Measurements from ENCODE around the gene TSPY10. TPM values are rescaled to one million over a fixed set of nuclear protein-coding genes. Genes with fewer than 3 reads are reported as not detected.
"Not testable (repeated sequence)": the region's sequence is repeated elsewhere in the genome, so short reads cannot be mapped to it uniquely, and the experiment has no call there.

Gene TSPY10
- not detected for total RNA-seq

GRCh38 chrY:9527580-9527979, at the start of gene TSPY10:
TSS of gene TSPY10 (plus strand) at chrY:9527880. CDS start at chrY:9527926, 46 bp downstream.
- not testable (repeated sequence) for H3K4me3 ChIP-seq, H3K9me3 ChIP-seq, H3K36me3 ChIP-seq, H3K4me1 ChIP-seq, H3K27me3 ChIP-seq, H3K27ac ChIP-seq, ATAC-seq
- WGBS, 2 donors (ENCODE audit: low coverage in 1 of 2): no CpG with 5 or more reads among the region's 26 CpGs

GRCh38 chrY:9486967-9487366, 40.7 kb upstream of the TSPY10 start, which contains the start of gene TSPY9:
TSS of gene TSPY9 (plus strand) at chrY:9487267. CDS start at chrY:9487313, 46 bp downstream.
- H3K27me3 ChIP-seq, H3K27ac ChIP-seq, ATAC-seq, H3K9me3 ChIP-seq, H3K36me3 ChIP-seq, H3K4me1 ChIP-seq, H3K4me3 ChIP-seq: not testable (repeated sequence)
- no CpG with 5 or more reads among the region's 26 CpGs for WGBS, 2 donors (ENCODE audit: low coverage in 1 of 2)

GRCh38 chrY:9504396-9504795, 23.3 kb upstream of the TSPY10 start:
- not testable (repeated sequence) for H3K4me3 ChIP-seq, H3K36me3 ChIP-seq, H3K27ac ChIP-seq, ATAC-seq, H3K27me3 ChIP-seq, H3K4me1 ChIP-seq, H3K9me3 ChIP-seq
- no CpG with 5 or more reads among the region's 6 CpGs for WGBS, 2 donors (ENCODE audit: low coverage in 1 of 2)

- H3K9me3 ChIP-seq, H3K36me3 ChIP-seq, H3K4me1 ChIP-seq, H3K4me3 ChIP-seq, H3K27ac ChIP-seq, H3K27me3 ChIP-seq, ATAC-seq: not testable (repeated sequence)
- no CpG with 5 or more reads among the region's 12 CpGs for WGBS, 2 donors (ENCODE audit: low coverage in 1 of 2)
These were observed 11.4 kb upstream of the TSPY10 start for GRCh38 chrY:9516287-9516686.

Other genes with a start within 250 kb of the TSPY10 start
- not detected for gene TSPY4, start 190.4 kb upstream of the TSPY10 start, total RNA-seq
- not detected for gene TSPY8, start 170.1 kb upstream of the TSPY10 start, total RNA-seq
- gene TSPY3, start 129.5 kb upstream of the TSPY10 start, total RNA-seq: not detected
- not detected for gene TSPY1, start 60.9 kb upstream of the TSPY10 start, total RNA-seq
- gene TSPY9, start 40.6 kb upstream of the TSPY10 start, total RNA-seq: not detected